ENCODE measurements around the gene RAB34. TPM values are rescaled to one million over a fixed set of nuclear protein-coding genes. Genes with fewer than 3 reads are reported as not detected.

The RAB34 gene
- total RNA-seq, 1 donor, result 186 TPM

DNA sequence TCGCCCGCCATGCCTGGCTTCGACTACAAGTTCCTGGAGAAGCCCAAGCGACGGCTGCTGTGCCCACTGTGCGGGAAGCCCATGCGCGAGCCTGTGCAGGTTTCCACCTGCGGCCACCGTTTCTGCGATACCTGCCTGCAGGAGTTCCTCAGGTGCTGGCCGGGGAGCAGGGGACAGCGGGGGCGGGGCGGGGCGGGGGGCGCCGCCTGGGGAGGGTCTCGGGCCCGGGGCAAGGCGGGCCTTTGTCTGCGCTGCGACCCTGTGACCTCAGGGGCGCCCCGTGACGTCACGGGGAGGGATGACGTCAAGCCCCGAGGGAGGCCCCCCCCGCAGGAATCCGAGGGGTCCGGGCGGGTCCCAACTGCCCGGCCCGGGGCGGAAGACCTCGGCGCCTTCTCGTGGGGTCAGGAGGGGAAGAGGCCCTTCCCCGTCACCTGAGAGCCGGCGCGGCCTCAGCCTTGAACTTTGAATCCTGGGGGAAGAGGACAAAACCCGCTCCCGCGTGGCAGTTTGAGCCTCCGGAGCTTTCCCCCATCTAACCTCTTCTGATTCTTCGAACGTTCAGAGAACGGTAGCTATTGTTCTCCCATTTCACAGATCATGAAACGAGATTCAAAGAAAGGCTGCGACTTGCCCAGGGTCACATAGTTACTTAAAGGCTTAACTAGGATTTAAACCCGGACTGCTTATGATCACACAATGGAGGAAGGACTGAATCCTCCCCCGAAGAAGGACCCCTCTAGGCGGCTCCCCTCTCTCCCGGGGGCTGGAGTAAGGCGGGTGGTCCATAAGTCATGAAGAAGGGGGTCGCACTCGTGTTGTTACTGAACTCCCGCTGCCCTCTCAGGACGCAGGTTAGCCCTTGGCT is 26.7 kb upstream of the RAB34 start:
- Histone ChIP-seq H3K27me3 (ENCODE audit: insufficient read depth, low read length) (no peaks in the 10 kb centered on the region), H3K79me2 (ENCODE audit: insufficient read depth, low read length) (peaks cover 49% of the 10 kb centered on the region), H3K9me3 (ENCODE audit: low read depth, low read length) (no peaks in the 10 kb centered on the region), H3K27ac (ENCODE audit: low read depth, low read length) (peak overlapping the region; percentile 94), H3K36me3 (ENCODE audit: insufficient read depth, low read length) (peaks cover 26% of the 10 kb centered on the region), H2AFZ (ENCODE audit: low read length) (no peak overlapping the region), H3K4me1 (ENCODE audit: insufficient read depth, low read length) (peaks cover 28% of the 10 kb centered on the region), H4K20me1 (ENCODE audit: insufficient read depth, low read length) (peaks cover 36% of the 10 kb centered on the region), H3K4me3 (ENCODE audit: insufficient read depth, low read length) (peak overlapping the region; percentile 80), H3K4me2 (ENCODE audit: insufficient read depth, low read length) (peak overlapping the region; percentile 82)
- TF ChIP-seq, protein P1, sequence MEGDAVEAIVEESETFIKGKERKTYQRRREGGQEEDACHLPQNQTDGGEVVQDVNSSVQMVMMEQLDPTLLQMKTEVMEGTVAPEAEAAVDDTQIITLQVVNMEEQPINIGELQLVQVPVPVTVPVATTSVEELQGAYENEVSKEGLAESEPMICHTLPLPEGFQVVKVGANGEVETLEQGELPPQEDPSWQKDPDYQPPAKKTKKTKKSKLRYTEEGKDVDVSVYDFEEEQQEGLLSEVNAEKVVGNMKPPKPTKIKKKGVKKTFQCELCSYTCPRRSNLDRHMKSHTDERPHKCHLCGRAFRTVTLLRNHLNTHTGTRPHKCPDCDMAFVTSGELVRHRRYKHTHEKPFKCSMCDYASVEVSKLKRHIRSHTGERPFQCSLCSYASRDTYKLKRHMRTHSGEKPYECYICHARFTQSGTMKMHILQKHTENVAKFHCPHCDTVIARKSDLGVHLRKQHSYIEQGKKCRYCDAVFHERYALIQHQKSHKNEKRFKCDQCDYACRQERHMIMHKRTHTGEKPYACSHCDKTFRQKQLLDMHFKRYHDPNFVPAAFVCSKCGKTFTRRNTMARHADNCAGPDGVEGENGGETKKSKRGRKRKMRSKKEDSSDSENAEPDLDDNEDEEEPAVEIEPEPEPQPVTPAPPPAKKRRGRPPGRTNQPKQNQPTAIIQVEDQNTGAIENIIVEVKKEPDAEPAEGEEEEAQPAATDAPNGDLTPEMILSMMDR (IDR thresholded peaks at IDR 0.05; ENCODE audit: extremely low read depth, low read depth, low read length), result no peak
- DNase-seq (ENCODE audit: insufficient read length, low spot score, missing footprints), result peak; percentile 90

DNA sequence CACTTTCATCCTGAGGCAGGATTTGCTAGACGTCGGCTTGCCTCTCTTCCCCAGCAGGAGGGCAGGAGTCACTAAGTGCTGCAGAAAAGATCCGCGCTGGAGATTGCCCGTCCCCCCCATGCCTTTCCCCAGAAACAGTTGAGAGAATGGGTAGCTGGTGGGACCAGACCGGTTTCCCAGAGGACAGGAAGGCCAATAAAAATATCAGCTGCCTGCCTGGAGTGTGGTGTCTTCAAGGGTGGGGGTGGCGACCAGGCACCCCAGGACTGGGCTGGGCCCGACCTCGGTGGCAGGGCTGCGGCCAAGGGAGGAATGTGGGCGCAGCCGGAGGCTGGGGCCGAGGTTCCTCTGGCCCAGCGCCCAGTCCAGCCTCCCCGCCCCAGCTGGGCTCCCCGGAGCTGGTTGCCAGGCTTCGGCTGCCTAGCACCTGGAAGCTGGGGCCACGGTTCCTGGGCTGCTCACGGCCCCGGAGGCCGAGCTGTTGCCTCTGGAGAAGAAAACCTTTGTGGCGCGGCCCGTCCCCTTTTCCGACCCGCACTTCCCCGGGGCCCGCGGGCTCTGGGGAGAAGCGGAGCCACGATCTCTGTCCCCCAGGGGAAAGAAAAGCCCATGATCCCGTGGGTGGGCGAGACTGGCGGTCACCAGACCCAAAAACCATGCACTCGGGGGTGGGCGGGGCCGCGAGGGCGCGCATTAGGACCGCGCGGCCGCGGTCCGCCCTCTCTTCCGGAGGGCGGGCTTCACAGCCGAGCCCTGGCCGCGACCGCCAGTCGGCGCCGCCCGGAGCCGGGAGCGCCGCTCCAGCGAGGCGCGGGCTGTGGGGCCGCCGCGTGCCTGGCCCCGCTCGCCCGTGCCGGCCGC is 25.8 kb upstream of the RAB34 start, which contains the start of gene TRAF4:
Gene TRAF4, plus strand, starts transcription at position 769 of the 861 bp plus-strand sequence. CDS start 102 bp downstream, outside the sequence.
- TF ChIP-seq, protein P1 (IDR thresholded peaks at IDR 0.05; ENCODE audit: extremely low read depth, low read depth, low read length), result no peak
- Histone ChIP-seq H3K4me2 (ENCODE audit: insufficient read depth, low read length) (peak within 1 kb of the TSS; percentile 88), H2AFZ (ENCODE audit: low read length) (peak within 1 kb of the TSS; percentile 71), H3K27me3 (ENCODE audit: insufficient read depth, low read length) (no peaks in the 10 kb centered on the region), H3K9me3 (ENCODE audit: low read depth, low read length) (no peaks in the 10 kb centered on the region), H3K4me3 (ENCODE audit: insufficient read depth, low read length) (peak within 1 kb of the TSS; percentile 80), H3K27ac (ENCODE audit: low read depth, low read length) (peak within 1 kb of the TSS; percentile 94), H3K36me3 (ENCODE audit: insufficient read depth, low read length) (peaks cover 17% of the 10 kb centered on the region), H3K79me2 (ENCODE audit: insufficient read depth, low read length) (peaks cover 43% of the 10 kb centered on the region), H3K4me1 (ENCODE audit: insufficient read depth, low read length) (peaks cover 28% of the 10 kb centered on the region), H4K20me1 (ENCODE audit: insufficient read depth, low read length) (peaks cover 30% of the 10 kb centered on the region)
- DNase-seq (ENCODE audit: insufficient read length, low spot score, missing footprints), result peak; percentile 98

DNA sequence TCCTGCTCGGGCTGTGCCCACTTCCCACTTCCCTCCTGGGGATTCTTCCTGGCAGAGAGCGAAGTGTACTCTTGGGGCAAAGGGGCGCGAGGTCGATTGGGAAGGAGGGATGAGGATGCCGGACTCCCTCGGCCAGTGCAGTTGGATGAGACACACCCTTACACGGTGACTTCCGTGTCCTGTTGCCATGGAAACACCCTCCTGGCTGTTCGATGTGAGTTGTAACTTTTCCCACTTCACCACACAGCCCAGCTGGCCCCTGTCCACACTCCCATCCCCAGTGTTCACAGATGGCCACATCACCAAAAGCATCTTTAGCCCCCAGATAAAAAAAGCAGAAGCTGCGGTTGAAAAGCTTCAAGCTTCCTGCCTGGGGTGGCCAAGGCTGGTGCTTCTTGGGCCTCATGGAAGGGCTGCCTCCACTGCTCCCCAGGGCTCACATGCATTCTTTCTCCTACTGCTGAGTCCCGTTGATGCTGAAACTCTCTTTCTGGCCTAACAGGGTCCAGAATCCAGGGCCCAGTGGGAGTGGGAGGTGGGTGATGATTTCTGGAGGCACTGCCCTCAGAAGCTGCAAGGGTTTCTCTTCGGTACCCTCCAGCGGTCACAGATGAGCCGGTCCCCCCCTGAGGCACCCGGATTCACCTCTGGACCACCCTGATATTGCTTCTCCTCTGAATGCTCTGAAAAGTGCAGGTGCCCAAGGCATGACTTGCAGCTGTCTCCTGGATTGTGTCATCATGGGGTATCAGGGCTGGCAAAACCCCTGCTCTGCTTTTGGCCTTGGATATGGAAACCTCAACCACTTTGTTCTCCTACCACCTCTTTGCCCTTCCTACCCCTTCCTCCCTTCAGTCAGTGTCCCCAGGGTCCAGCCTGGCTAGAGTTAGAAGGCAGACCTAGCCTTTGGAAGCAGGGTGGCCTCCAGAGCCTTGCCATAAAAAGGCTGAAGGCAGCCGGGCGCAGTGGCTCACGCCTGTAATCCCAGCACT is 24.0 kb upstream of the RAB34 start:
- no peak overlapping the region for H3K4me3 ChIP-seq (ENCODE audit: insufficient read depth, low read length)
- no peak overlapping the region for H3K4me2 ChIP-seq (ENCODE audit: insufficient read depth, low read length)
- H3K79me2 ChIP-seq (ENCODE audit: insufficient read depth, low read length), result peaks cover 25% of the 10 kb centered on the region
- DNase-seq (ENCODE audit: insufficient read length, low spot score, missing footprints), result peak; percentile 77
- no peaks in the 10 kb centered on the region for H3K9me3 ChIP-seq (ENCODE audit: low read depth, low read length)
- no peaks in the 10 kb centered on the region for H3K27me3 ChIP-seq (ENCODE audit: insufficient read depth, low read length)
- TF ChIP-seq, protein P1 (IDR thresholded peaks at IDR 0.05; ENCODE audit: extremely low read depth, low read depth, low read length), result no peak
- no peak overlapping the region for H2AFZ ChIP-seq (ENCODE audit: low read length)
- H3K27ac ChIP-seq (ENCODE audit: low read depth, low read length), result no peak overlapping the region
- peaks cover 4% of the 10 kb centered on the region for H3K36me3 ChIP-seq (ENCODE audit: insufficient read depth, low read length)
- H4K20me1 ChIP-seq (ENCODE audit: insufficient read depth, low read length), result peaks cover 12% of the 10 kb centered on the region
- H3K4me1 ChIP-seq (ENCODE audit: insufficient read depth, low read length), result peaks cover 25% of the 10 kb centered on the region

All from osteoblast (primary cell).